ENCODE results near the gene TBC1D10A.

The TBC1D10A gene

DNA sequence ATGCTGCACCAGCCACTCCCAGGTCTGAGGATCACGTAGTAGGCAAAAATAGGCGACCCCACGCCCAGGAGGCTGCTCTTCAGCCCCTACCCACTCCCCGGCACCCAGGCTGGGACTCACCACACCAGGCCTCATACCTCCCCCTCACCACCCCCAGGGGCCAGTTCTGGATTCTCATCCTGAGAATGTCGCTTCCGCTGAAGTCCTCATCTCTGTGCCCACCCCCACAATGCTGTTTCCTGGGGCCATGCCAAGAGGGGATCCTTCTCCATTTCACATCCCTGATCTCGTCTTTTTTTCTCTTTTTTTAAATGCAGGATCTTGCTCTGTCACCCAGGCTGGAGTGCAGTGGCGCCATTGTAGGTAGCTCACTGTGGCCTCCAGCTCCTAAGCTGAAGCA, 58.4 kb downstream of the TBC1D10A start:
- in situ Hi-C loops (cut with MboI; ENCODE audit: low sequenced_read_pairs): loop anchor here (10.0 kb wide), 1 partner anchor 116 kb away; the partner anchor contains the start of gene RNF215

DNA sequence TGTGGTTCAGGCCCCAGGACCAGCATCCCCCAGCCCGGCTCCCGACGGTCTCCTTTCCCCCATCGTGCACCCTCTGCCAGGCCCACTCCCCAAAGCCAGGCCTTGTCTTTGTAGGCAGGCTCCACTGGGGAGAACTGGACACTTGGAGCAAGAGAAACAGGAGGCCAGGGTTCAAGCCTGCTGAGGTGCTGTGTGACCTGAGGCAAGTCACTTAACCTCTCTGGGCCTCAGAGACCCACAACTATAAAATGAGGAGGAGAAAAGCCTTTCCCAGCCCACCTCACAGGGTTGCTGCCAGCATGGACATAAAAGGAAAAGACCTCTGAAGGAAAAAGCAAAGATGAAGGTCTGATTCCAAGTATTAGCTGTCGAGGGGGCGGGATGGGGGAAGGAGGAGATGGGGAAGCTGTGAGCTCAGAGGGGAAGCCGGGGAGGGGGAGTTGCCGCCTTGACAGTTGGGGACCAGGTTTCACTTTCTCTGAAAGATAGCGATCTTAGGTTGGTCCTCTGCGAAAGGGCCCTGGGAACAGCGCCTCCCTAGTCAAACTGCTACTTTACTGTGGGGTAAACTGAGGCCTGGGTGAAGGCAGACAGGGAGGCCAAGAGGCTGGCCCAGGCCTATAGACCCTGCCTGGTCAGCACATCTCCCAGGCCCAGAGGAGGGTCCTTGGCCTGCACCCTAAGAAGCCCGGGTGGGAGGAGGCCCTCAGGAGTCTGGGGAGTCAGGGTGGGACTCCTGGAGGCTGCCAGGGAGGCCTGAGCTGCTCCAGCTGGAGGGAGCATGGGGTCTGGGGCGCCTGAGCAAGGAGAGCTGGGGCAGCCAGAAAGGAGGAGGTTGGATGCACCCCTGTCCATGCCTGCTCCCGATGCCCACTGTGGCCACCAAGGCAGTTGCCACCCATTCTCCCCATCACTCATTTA, 59.1 kb downstream of the TBC1D10A start:
- in situ Hi-C loops (cut with MboI; ENCODE audit: low sequenced_read_pairs): loop anchor here (10.0 kb wide), 1 partner anchor 117 kb away; the partner anchor contains the start of gene RNF215

DNA sequence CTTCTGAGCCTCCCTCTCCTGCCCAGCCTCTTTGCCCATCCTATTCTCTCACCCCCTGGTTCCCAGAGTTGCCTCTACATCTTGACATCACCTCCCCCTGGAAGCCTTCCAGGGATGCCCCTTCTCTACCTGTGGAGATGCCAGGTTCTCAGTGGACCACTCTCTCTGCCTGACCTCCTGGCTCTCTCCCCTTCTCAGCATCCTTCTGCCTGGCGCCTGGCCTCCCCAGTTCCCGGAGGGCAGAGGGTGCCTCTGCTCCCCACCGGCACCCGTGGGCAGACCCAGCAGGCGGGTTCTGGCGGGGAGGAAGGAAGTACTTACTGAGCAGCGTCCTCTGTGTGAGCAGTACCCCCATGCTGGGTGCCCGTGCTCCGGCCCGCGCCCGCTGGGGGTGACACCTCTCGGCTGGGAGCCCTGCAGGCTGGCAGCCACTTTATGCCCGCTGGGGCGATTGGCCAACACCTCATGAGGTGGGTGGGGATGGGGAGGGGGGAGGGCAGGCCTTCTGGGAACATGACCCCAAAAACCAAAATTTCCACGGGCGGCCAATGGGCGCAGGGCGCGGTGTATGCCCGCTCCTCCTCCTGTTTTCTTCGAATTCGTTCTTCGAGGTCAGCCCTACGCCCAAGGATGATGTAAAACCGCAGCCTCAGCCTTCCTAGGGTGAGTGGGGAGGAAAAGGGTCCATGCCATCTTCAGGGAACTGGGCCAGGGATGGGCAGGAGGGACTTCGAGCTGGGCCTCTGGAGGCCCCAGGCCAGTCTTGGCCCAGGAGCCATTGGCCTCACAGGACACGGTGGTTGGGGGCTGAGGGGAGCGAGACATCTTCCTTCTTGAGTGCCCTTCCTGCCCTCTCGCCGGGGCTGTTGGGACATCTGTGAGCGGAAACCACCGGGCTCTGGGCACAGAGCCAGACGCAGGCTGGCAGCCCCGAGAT, 60.0 kb downstream of the TBC1D10A start, which contains the start of gene OSM:
Gene OSM (minus strand): TSS at position 407 of the 937 bp plus-strand sequence. CDS start 52 bp downstream, at position 355.
- in situ Hi-C loops (cut with MboI; ENCODE audit: low sequenced_read_pairs): loop anchor here (10.0 kb wide), 1 partner anchor 118 kb away; the partner anchor contains the start of gene RNF215

DNA sequence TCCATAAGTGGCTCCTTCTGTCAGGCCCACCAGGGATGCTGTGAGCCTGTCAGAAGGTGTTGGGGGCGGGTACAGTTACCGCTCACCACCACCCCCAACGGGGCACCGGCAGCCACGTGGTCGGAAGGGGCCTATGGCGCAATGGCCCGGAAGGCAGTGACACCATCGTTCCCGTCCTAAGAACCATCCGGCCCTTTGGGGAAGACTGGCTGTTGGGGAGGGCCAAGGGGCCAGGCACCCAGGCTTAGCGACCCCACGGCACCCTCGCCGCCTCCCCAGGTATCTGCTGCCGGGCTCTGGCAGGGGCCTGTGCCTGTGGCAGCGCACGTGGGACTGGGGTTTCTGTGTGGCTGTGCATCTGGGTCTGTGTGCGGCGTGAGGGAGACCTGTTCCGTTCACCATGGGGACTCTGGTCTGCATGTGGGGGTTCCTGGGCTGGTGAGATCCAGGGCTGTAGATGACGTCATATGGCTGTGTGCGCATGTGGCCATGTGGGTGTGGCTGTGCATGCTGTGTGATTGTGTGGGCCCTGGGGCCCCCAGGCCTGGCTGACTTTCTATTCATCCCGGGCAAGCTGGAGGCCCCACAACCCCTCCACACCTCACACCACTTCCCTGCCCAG, 60.8 kb downstream of the TBC1D10A start:
- in situ Hi-C loops (cut with MboI; ENCODE audit: low sequenced_read_pairs): loop anchor here (10.0 kb wide), 1 partner anchor 119 kb away; the partner anchor contains the start of gene RNF215

DNA sequence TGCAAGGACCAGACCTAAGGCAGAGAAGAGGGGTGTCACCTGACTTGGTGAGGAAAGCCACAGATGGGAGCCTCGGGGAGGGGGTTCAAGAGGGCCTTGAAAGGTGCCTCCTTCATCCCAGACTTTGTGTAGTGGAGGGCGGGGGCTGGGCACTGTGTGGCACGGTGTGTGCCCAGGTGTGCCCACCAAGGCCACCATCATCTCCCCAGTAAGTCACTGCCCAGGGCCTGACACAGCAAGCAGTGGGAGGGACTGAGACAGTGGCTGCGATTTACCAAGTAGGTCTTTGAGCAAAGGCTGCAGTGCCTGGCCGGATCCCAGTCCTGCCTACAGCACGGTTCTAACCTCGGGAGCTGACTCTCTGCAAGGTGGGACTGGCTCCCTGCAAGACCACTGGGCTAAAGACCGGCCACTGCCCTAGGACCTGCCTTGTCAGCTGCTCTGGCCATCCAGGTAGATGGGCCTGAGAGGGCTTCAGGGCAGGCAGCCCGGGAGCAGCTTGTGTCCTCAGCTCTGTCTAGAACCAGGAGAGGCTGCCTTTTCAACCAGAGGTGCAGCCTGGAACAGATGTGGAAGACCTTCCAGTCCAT, 61.5 kb downstream of the TBC1D10A start:
- in situ Hi-C loops (cut with MboI; ENCODE audit: low sequenced_read_pairs): loop anchor here (10.0 kb wide), 1 partner anchor 120 kb away; the partner anchor contains the start of gene RNF215

DNA sequence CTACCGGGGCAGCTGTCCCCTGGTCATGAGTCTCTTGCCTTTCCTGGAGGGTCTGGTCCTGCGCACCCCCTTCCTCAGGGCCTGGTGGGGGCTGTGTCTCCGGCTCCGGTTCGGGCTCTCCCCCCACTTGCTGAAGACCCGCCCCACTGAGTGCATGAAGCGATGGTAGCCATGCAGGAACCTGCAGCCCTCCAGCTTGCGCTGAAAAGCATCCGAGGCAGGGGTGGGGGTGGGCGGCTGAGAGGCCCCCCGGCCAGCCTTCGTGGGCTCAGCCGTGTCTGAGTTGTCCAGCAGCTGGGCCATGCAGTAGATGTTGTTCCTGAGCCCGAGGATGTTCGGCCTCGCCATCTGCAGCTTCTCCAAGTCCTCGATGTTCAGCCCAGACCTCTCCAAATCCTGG, 62.9 kb downstream of the TBC1D10A start:
- in situ Hi-C loops (cut with MboI; ENCODE audit: low sequenced_read_pairs): loop anchor here (5.0 to 10.0 kb wide), 2 partner anchors 121 to 157 kb away; partner anchors contain the start of gene RNF215

DNA sequence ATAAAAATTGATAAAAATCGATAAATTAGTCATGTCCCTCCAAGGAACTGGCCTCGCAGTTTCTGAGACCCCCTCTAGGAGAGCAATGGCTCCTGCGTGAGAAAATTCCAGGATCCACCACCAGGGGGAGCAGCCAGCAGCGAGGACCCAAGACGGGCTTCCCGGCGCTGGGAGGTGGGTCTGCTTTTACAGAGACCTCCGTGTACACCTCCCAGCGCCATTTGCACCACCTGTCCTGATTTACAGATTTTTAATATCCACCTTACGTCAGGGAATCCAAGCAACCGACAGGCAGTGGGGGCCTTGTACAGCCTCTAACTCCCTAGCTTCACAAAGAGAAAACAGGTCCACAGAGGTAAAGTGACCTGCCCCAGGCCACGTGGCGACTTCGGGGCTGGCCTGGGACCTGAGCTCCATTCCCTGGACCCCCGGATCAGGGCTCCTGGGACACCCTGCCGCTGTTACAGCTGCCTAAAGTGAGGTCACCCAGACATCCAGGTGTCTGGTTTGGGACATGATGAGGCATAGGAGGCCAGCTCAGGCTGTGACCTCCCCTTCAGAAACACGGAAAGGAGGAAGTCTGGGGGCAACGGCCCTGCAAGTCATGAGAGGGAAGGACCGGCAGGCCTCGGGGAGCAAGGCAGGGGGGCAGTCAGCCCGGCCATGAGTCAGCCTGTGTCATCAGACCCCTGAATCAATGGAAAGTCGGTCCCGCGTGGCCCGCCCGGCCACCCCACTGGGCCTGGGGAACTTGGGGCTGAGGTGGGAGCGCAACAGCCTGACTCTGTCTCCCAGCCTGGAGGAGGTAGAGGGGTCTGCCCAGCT, 63.6 kb downstream of the TBC1D10A start:
- in situ Hi-C loops (cut with MboI; ENCODE audit: low sequenced_read_pairs): loop anchor here (5.0 to 10.0 kb wide), 2 partner anchors 122 to 156 kb away; partner anchors contain the start of gene RNF215

DNA sequence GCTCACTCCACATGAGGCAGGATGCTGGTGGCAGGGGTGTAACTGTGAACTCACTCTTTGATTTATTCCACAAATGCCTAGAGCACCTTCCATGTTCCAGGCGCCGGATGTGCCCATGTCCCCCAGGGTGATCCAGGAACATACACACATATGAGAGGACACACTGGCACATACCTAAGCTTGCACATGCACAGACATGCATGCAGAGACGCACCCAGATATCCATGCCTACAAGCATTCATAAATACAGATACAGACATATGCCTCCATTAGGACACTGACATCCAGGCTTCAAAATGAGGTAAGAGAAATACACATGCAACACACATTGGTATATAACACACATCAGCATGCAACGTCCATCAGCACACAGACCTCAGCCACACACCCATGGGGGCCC, 64.6 kb downstream of the TBC1D10A start:
- in situ Hi-C loops (cut with MboI; ENCODE audit: low sequenced_read_pairs): loop anchor here (5.0 to 10.0 kb wide), 2 partner anchors 123 to 155 kb away; partner anchors contain the start of gene RNF215

DNA sequence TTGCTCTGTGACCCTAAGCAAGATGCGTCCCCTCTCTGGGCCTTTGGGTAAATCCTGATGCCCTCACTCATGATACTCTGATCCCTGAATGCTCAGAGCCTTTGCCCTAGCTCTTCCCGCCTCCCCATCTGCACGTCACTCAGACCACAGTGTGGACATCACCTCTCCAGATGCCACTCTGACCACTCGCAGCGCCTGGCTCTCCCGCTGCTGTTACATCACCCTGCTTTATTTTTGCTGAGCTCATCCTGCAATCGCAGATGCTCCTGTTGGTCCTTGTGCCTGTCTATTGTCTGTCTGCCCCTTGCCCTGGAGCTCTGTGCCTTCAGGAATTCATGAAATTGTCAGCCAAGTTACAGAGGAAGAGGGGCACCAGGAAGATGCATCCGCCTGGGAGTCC, 65.6 kb downstream of the TBC1D10A start:
- in situ Hi-C loops (cut with MboI; ENCODE audit: low sequenced_read_pairs): loop anchor here (5.0 to 10.0 kb wide), 2 partner anchors 124 to 154 kb away; partner anchors contain the start of gene RNF215

DNA sequence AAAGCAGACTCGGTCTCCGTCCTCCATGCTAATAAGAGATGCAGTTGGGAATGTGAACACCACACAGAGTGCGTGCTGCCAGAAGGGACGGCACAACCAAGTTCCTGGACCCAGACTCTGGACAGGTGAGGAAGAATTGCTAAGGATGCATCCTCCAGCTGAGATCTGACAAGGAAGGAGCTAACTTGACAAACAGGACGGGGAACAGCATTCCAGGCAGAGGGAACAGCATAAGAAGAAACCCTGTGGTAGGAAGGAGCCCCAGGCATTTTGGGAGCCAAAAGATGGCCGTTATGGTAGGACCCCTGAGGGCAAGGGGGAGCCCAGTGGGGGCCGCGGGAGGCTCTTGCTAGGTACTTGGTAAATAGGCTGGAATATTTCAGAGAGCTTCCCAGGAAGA, 66.1 kb downstream of the TBC1D10A start:
- in situ Hi-C loops (cut with MboI; ENCODE audit: low sequenced_read_pairs): loop anchor here (5.0 to 10.0 kb wide), 2 partner anchors 124 to 153 kb away; partner anchors contain the start of gene RNF215

DNA sequence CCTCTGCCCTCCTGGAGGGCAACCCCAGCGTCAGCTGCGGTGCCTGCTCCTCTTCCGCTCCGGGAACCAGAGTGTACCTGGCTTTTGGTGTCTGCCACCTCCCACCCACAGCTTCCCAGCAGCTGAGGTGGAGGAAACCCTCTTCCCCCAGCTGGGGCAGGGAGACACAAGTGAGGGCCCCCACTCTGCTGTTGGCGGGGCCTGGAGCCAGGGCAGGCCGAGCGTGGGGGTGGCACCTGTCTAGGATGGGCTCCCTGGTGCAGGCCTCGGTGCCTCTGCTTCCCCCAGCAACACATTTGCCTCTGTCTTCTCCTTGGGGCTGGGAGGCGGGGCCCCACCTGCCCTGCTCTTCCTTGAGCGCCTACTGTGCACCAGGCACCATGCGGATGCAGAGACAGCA, 66.5 kb downstream of the TBC1D10A start:
- in situ Hi-C loops (cut with MboI; ENCODE audit: low sequenced_read_pairs): loop anchor here (5.0 to 10.0 kb wide), 2 partner anchors 125 to 153 kb away; partner anchors contain the start of gene RNF215

DNA sequence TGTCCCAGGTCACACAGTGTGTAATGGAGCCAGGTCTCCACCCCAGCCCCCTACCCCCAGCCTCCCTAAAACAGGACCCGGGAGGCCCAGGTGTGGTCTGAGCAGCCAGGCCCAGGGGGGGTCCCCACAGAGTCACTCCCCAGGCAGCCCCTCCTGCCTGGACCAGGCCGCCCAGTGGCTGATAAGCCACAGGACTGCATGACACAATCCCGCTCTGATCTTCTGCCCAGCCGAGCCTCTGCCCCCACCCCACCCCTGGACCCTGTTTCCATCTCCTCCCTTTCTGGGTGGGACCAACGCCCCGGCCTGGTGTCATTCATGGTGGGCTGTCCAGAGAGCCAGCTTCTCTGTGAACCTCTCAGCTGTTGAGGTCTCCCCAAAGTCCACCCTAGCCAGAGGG, 72.4 kb downstream of the TBC1D10A start:
- in situ Hi-C loops (cut with MboI; ENCODE audit: low sequenced_read_pairs): no loop called here

DNA sequence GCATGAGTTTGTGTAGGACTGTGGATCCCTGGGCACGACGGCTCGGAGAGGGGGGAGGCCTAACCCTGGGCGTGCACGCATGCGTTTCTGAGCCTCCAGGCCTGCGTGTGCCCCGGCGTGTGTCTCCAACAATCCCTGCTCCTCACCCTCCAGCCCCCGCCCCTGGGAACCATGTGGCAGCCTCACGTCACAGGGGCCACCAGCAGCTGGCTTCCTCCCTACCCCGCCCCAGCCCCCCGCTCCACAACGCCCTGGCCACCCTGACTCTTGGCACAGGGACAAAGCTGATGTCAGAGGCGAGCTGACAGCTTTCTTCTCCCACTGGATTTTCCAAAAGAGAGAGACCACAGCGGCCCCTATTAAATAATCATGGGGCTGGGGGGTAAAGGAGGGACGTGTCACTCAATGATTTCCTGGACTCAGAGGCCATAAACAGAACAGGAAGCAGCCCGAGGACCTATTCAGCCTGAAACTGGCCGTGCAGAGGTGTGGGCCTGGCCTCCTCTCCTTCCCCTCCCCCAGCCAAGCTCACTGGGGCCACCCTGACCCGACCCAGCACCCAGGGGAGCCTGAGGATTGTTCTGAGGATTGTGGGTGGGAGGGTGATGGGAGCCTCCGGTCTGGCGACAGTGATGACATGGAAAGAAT, 73.4 kb downstream of the TBC1D10A start:
- in situ Hi-C loops (cut with MboI; ENCODE audit: low sequenced_read_pairs): no loop called here

DNA sequence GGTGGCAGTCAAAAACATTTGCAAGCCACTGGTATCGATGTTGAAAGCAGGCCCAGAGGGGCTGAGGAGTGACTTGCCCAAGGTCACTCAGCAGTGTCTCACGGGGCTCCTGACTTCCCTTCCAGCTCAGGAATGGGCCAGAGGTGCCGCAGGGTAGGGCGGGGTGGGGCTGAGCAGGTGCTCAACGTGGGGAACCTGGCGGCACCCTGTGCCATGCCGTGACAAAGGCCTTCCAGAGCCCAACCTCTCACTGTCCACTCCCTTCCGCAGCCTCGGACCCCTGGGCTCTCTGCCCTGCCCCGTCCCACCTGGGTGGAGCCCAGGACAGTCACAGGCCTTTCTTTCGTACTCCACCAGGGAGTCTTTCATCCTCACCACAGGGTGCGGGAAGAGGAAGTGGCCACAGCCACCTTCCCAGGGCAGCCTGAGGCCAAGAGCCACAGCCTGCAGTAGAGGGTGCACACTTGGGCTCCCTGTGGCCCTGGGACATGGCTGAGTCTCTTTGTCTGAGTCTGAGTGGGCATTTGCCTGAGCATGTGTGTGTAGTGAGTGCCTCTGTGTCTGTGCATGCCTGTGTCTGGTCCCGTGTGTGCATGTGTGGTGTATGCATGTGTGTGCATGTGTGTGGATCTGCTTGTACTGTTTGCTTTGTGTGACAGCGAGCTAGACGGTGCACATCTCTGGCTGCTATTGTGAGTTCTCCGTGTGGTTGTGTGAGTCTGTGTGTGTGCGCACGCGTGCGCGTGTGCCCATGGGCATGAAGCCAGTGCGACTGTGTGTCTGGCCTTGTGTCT, 74.1 kb downstream of the TBC1D10A start:
- in situ Hi-C loops (cut with MboI; ENCODE audit: low sequenced_read_pairs): no loop called here

DNA sequence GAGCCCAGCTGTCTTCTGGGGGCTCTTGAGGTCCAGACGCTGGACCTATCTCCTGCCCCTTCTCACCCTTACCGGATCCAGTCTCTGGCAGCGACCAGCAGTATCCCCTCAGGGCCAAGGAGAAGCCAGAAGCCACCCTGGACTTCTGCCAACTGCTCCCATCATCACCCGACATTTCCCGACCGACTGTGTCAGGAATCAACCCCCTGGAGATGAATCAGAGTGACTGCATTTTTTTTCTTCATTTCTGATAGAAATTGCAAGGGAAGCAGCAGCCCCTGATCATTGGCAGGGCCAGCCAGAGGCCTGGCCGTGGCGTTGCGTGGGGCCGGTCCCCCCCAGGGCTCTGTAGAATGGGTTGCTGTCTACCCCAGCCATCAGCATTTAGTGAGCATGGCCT, 75.0 kb downstream of the TBC1D10A start:
- in situ Hi-C loops (cut with MboI; ENCODE audit: low sequenced_read_pairs): no loop called here

DNA sequence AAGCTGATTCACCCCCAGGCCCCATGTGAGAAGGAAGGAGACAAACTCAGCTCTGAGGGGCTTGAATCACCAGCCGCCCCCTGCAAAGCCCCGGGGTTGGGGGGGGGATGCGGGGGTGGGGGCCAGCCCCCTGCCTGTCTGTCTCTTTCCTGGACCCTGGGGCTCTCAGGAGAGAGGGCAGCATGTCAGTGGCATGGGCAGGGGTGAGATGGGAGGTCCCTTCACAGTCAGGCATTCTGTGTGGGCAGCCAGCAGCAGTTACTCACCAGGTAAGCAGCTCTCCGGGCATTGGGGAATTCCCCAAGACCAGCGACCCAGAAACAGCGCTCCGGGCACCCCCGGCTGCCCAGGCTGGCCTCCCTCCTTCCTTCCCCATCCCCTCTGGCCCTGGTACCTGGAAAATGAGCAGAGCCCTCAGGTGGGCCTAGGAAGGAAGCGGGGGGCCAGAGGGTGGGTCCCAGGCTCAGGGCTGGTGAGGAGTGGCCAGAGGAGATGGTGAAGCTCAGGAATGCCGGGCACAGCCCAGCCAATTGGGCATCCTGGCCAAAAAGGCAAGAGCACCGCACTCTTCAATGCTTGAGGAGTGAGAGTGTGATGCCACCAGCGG, 76.0 kb downstream of the TBC1D10A start:
- in situ Hi-C loops (cut with MboI; ENCODE audit: low sequenced_read_pairs): no loop called here

DNA sequence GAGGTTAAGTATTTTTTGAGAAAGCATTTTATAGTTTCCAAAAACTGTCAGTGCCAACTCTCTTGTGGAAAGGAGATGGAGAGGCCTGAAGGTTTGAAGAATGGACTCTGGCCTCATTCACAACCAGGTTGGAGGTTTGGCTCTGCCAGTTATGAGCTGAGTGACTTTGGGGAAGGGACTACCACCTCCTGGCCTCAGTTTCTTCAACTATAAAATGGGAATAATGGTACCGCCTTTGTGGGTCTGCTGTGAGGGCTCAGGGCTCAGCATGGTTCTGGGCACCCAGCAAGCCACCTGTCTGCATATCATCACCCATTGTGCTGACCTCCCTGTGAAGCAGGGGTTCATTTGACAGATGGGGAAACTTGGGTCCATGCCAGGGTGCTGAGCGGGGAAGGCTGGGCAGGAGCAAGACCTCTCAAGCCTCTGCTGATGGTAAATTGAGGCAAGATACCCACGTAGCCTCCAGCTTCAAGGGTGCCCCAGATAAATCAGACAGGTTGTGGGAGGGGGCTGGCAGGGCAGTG, 76.6 kb downstream of the TBC1D10A start:
- in situ Hi-C loops (cut with MboI; ENCODE audit: low sequenced_read_pairs): no loop called here

All from HL-60/S4 (cell line).